ENCODE measurements around the gene CD3D. TPM values are rescaled to one million over a fixed set of nuclear protein-coding genes. Genes with fewer than 3 reads are reported as not detected.

Gene CD3D
- total and polyA plus RNA-seq, 12 donors, result 0.31 to 6.3 (median 0.97) TPM; not detected in 6

- Histone ChIP-seq H3K36me3 (peaks cover 6 to 100% (median 91%) of the 10 kb centered on the region in 9 donors), H3K4me3 (no peak overlapping the region), H3K9me3 (no peaks in the 10 kb centered on the region), H3K4me1 (no peaks in the 10 kb centered on the region), H3K27ac (no peak overlapping the region), H3K27me3 (no peaks in the 10 kb centered on the region)
- no peak for TF ChIP-seq CTCF (IDR thresholded peaks at IDR 0.05)
- intact Hi-C loops (cut with DNase I), result no loop called here
- ATAC-seq (no peak), DNase-seq (no peak)
- WGBS, 2 donors, result 98 to 100% methylated on average over 2 of the region's 2 CpGs
Measured at GRCh38 chr11:118373263-118373662, 30.8 kb upstream of the CD3D start.

GRCh38 chr11:118370774-118371173 is 28.3 kb upstream of the CD3D start:
- no peak for TF ChIP-seq CTCF (IDR thresholded peaks at IDR 0.05)
- no peak for ATAC-seq
- 97 to 98% methylated on average over 4 of the region's 4 CpGs for WGBS, 2 donors
- Histone ChIP-seq H3K36me3 (peaks cover 0 to 100% (median 88%) of the 10 kb centered on the region in 9 donors), H3K4me3 (no peak overlapping the region), H3K9me3 (no peaks in the 10 kb centered on the region), H3K27me3 (no peaks in the 10 kb centered on the region), H3K4me1 (peaks cover 0 to 11% (median 0%) of the 10 kb centered on the region in 9 donors), H3K27ac (no peak overlapping the region)
- no peak for DNase-seq
- intact Hi-C loops (cut with DNase I), result no loop called here

- peaks cover 0 to 27% (median 9%) of the 10 kb centered on the region in 9 donors for H3K4me1 ChIP-seq
- 56 to 58% methylated on average over 1 of the region's 1 CpG for WGBS, 2 donors
- peak overlapping the region; percentile 18 to 84 (median 72) for H3K27ac ChIP-seq
- H3K4me3 ChIP-seq, result no peak overlapping the region
- H3K27me3 ChIP-seq, result no peaks in the 10 kb centered on the region
- H3K36me3 ChIP-seq, result peaks cover 0 to 86% (median 61%) of the 10 kb centered on the region in 9 donors
- intact Hi-C loops (cut with DNase I), result no loop called here
- DNase-seq (peak in 1 of 2 donors; percentile 29), ATAC-seq (peak; percentile 85 to 98 (median 93))
- no peaks in the 10 kb centered on the region for H3K9me3 ChIP-seq
- no peak for TF ChIP-seq CTCF (IDR thresholded peaks at IDR 0.05)
Measured at GRCh38 chr11:118366287-118366686, 23.8 kb upstream of the CD3D start.

- no peak for DNase-seq
- H3K9me3 ChIP-seq, result no peaks in the 10 kb centered on the region
- H3K27ac ChIP-seq, result peak overlapping the region in 7 of 10 donors; percentile 18 to 84 (median 79)
- 89 to 94% methylated on average over 3 of the region's 3 CpGs for WGBS, 2 donors
- H3K4me1 ChIP-seq, result peaks cover 7 to 39% (median 21%) of the 10 kb centered on the region in 9 donors
- peaks cover 0 to 75% (median 50%) of the 10 kb centered on the region in 9 donors for H3K36me3 ChIP-seq
- intact Hi-C loops (cut with DNase I), result no loop called here
- no peaks in the 10 kb centered on the region for H3K27me3 ChIP-seq
- H3K4me3 ChIP-seq, result no peak overlapping the region
- ATAC-seq, result no peak
- TF ChIP-seq CTCF (IDR thresholded peaks at IDR 0.05), result no peak
Measured at GRCh38 chr11:118364956-118365615, 22.6 kb upstream of the CD3D start.
